Lower lobe of right lung (tissue), 2 donors: ENCODE data around the gene NRARP. TPM values are rescaled to one million over a fixed set of nuclear protein-coding genes. Genes with fewer than 3 reads are reported as not detected.
"Not testable (repeated sequence)": the region's sequence is repeated elsewhere in the genome, so short reads cannot be mapped to it uniquely, and the experiment has no call there.

Experiments used
- ATAC-seq, 2 donors: fragments of 200-7000 bp; cut with Tn5 transposase; one replicate each; pipeline ENCODE4 v1.9.1; 2020 to 2022; ENCODE audit warnings: mild to moderate bottlenecking in 2 of 2, moderate library complexity in 2 of 2
- DNase-seq: peaks from one replicate; pipeline ENCODE4 v3.0.0-alpha.2; 2020
- H3K27ac ChIP-seq: fragments of 200-600 bp; one replicate; pipeline ENCODE4 v1.8.0; 2022
- H3K27me3 ChIP-seq: fragments of 200-600 bp; one replicate; pipeline ENCODE4 v1.8.0; 2022; ENCODE audit warnings: low read depth
- H3K36me3 ChIP-seq: fragments of 200-600 bp; one replicate; pipeline ENCODE4 v1.8.0; 2022; ENCODE audit warnings: mild to moderate bottlenecking
- H3K4me1 ChIP-seq: fragments of 200-600 bp; one replicate; pipeline ENCODE4 v1.8.0; 2022
- H3K4me3 ChIP-seq: fragments of 200-600 bp; one replicate; pipeline ENCODE4 v1.8.0; 2022; ENCODE audit warnings: mild to moderate bottlenecking
- H3K9me3 ChIP-seq: fragments of 200-600 bp; one replicate; pipeline ENCODE4 v1.8.0; 2022
- CTCF ChIP-seq: fragments of 200-600 bp; IDR thresholded peaks from one replicate; pipeline ENCODE4 v1.8.0; 2022; ENCODE audit warnings: antibody characterized with exemption, mild to moderate bottlenecking
- intact Hi-C: fragments of 100-400 bp; cut with DNase I; formaldehyde crosslinking; loops from one replicate; pipeline ENCODE4 v1.11.0; 2022
- total RNA-seq: library from RNA; stranded (reverse); fragmentation: NEBNext Ultra II Directional; extraction: Animal tissue kit (Norgen Biotek cat#: 25700); gene quantifications from one replicate; pipeline ENCODE4 v1.2.1, GENCODE V29; 2021
- donor health status: DM: no; HTN: yes; CAD: no; lungs with severe emphysema.

NRARP gene
- total RNA-seq, 1 donor from 2014 or later, result 6.5 TPM

- Histone ChIP-seq H3K4me1 (no peaks in the 10 kb centered on the region), H3K9me3 (peaks cover 9% of the 10 kb centered on the region), H3K27me3 (no peaks in the 10 kb centered on the region), H3K36me3 (no peaks in the 10 kb centered on the region), H3K4me3 (no peak overlapping the region), H3K27ac (no peak overlapping the region)
- DNase-seq (no peak), ATAC-seq (no peak)
- intact Hi-C loops, result no loop called here
- TF ChIP-seq CTCF, result no peak
Measured at GRCh38 chr9:137331929-137332328, 29.9 kb upstream of the NRARP start.

DNA sequence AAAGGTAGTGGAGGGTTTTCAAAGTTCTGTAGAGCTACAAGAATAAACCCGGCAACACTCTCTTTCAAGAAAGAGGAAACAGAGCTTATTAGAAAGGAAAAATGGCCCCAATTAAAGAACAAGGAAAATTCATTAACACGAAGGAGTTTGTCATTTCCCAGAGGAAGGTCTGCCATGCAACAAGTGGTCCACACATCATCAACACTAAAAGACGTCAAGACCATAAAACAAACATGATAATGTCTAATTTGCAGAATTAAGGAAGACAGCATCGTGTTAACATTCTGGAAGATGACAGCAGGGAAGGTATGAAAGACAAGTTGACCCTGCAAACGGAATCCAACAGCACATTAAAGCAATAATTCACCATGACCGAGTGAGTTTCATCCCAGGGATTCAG is 28.6 kb upstream of the NRARP start:
- H3K36me3 ChIP-seq, result no peaks in the 10 kb centered on the region
- no peaks in the 10 kb centered on the region for H3K27me3 ChIP-seq
- no peaks in the 10 kb centered on the region for H3K9me3 ChIP-seq
- ATAC-seq, result no peak
- H3K27ac ChIP-seq, result no peak overlapping the region
- H3K4me1 ChIP-seq, result no peaks in the 10 kb centered on the region
- no peak for DNase-seq
- H3K4me3 ChIP-seq, result no peak overlapping the region
- intact Hi-C loops, result no loop called here
- TF ChIP-seq CTCF, result no peak

GRCh38 chr9:137329590-137329989 is 27.5 kb upstream of the NRARP start:
- H3K27ac ChIP-seq, H3K4me3 ChIP-seq, intact Hi-C loops, H3K4me1 ChIP-seq, H3K36me3 ChIP-seq, H3K27me3 ChIP-seq, ATAC-seq, DNase-seq, H3K9me3 ChIP-seq: not testable (repeated sequence)

- H3K9me3 ChIP-seq, H3K4me3 ChIP-seq, DNase-seq, H3K27me3 ChIP-seq, H3K36me3 ChIP-seq, H3K4me1 ChIP-seq, H3K27ac ChIP-seq, ATAC-seq, intact Hi-C loops: not testable (repeated sequence)
Measured at GRCh38 chr9:137327641-137328550, 25.8 kb upstream of the NRARP start.

DNA sequence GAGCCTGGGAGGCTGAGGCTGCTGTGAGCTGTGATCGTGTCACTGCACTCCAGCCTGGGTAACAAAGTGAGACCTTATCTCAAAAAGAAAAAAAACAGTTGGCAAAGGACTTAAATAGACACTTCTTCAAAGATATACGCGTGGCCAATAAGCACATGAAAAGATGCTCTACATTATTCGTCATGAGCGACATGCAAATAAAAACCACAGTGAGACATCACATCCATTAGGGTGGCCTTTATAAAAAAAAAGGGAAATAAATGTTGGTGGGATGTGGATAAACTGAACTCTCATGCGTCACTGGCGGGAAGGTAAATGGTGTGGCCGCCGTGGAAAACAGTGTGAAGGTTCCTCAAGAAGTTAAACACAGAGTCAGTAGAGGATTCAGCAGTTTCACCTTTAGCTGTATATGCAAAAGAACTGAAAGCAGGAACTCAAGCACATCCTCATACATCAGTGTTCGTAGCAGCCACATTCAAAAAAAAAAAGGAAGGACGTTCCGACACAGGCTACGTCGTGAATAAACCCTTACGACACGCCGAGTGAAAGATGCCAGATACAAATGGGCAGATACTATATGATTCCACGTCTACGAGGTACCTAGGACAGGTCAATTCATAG is 24.5 kb upstream of the NRARP start:
- no peaks in the 10 kb centered on the region for H3K9me3 ChIP-seq
- peak; percentile 43 to 72 for ATAC-seq
- DNase-seq, result no peak
- H3K36me3 ChIP-seq, result no peaks in the 10 kb centered on the region
- intact Hi-C loops, result no loop called here
- H3K4me3 ChIP-seq, result no peak overlapping the region
- no peak overlapping the region for H3K27ac ChIP-seq
- no peaks in the 10 kb centered on the region for H3K27me3 ChIP-seq
- peaks cover 3% of the 10 kb centered on the region for H3K4me1 ChIP-seq
- no peak for TF ChIP-seq CTCF

- no peak overlapping the region for H3K4me3 ChIP-seq
- no peaks in the 10 kb centered on the region for H3K9me3 ChIP-seq
- H3K27ac ChIP-seq, result no peak overlapping the region
- ATAC-seq (no peak), DNase-seq (no peak)
- peaks cover 11% of the 10 kb centered on the region for H3K4me1 ChIP-seq
- TF ChIP-seq CTCF, result no peak
- H3K27me3 ChIP-seq, result no peaks in the 10 kb centered on the region
- intact Hi-C loops, result no loop called here
- no peaks in the 10 kb centered on the region for H3K36me3 ChIP-seq
Measured at GRCh38 chr9:137325799-137326198, 23.7 kb upstream of the NRARP start.
